HepG2 (cell line): Measurements from ENCODE around the gene LURAP1L. TPM values are rescaled to one million over a fixed set of nuclear protein-coding genes. Genes with fewer than 3 reads are reported as not detected.

Experiments used
- ATAC-seq: fragments of 200-7000 bp; cut with Tn5 transposase; 3 replicates; pipeline ENCODE4 v1.9.1; 2020; ENCODE audit warnings: mild to moderate bottlenecking, moderate library complexity
- BruUV-seq: library from RNA; stranded (reverse); fragments of 400-500 nt; replicated peaks from 2 replicates; lab custom pipeline; 2021; lab: Mats Ljungman, UMichigan
- CTCF ChIA-PET: fragments of 300-600 bp; formaldehyde crosslinking; extraction: SDS; loops from one replicate; lab custom pipeline; 2021; ENCODE audit warnings: low total read pairs, inconsistent platforms, low intra/inter-chr PET ratio; lab: Yijun Ruan, JAX
- POLR2A ChIA-PET: fragments of 350-600 bp; sonication (Branson Sonifier 250); formaldehyde crosslinking; loops from one replicate; lab custom pipeline; 2020; ENCODE audit warnings: antibody characterized with exemption, inconsistent platforms; lab: Yijun Ruan, JAX
- DNase-seq: peaks from one replicate; pipeline ENCODE4 v3.0.0-alpha.2; 2015; ENCODE audit warnings: low spot score
- FAIRE-seq: peaks from 3 replicates; lab custom pipeline; 2011; peaks lifted over from hg19 to GRCh38; lab: Jason Lieb, UNC
- H2AFZ ChIP-seq: one replicate; pipeline ENCODE4 v1.6.1; 2011; ENCODE audit warnings: low read length, inconsistent platforms
- H3K27ac ChIP-seq: fragments of 300-600 bp; 3 replicates; pipeline ENCODE4 v1.8.0; 2011; ENCODE audit warnings: mixed run types, mild to moderate bottlenecking, mixed read lengths, low read length, inconsistent platforms; ENCODE audit not compliant: insufficient read depth; ENCODE audit errors: extremely low read length
- H3K27me3 ChIP-seq, 2 experiments: fragments of 200-600 bp in 1 of 2; 2 replicates in 1 of 2; 3 replicates in 1 of 2; pipeline versions ENCODE4 v1.6.0 to v1.8.0; 2011; ENCODE audit warnings: low read length in 2 of 2, mild to moderate bottlenecking in 2 of 2, moderate library complexity in 2 of 2, inconsistent platforms in 1 of 2; ENCODE audit not compliant: insufficient read depth in 2 of 2, control insufficient read depth in 1 of 2
- H3K36me3 ChIP-seq, 2 experiments: fragments of 200-600 bp in 1 of 2; replicated peaks in 1 of 2; 2 replicates in 1 of 2; 3 replicates in 1 of 2; pipeline versions ENCODE4 v1.5.1 to v1.8.0; 2011; ENCODE audit warnings: low read length in 2 of 2, inconsistent platforms in 1 of 2; ENCODE audit not compliant: insufficient read depth in 2 of 2, control insufficient read depth in 1 of 2
- H3K4me1 ChIP-seq: 2 replicates; pipeline ENCODE4 v1.5.1; 2012; ENCODE audit warnings: low read length, inconsistent platforms; ENCODE audit not compliant: insufficient read depth
- H3K4me2 ChIP-seq: 2 replicates; pipeline ENCODE4 v1.6.0; 2011; ENCODE audit warnings: low read depth, low read length, inconsistent platforms
- H3K4me3 ChIP-seq, 3 experiments: fragments of 200-600 bp in 1 of 3; sonication (generic), shearing (Covaris generic) in 1 of 3; replicated peaks in 1 of 3; 2 replicates each; pipeline ENCODE4 v1.5.1; 2011 to 2016; ENCODE audit warnings: low read length in 3 of 3, inconsistent platforms in 2 of 3, low read depth in 2 of 3, mild to moderate bottlenecking in 2 of 3, control low read depth in 1 of 3, mixed read lengths in 1 of 3; ENCODE audit not compliant: insufficient read depth in 1 of 3
- H3K79me2 ChIP-seq: one replicate; pipeline ENCODE4 v1.6.1; 2011; ENCODE audit warnings: low read length, inconsistent platforms; ENCODE audit not compliant: insufficient read depth
- H3K9ac ChIP-seq: 2 replicates; pipeline ENCODE4 v1.6.0; 2011; ENCODE audit warnings: mild to moderate bottlenecking, low read depth, low read length, inconsistent platforms; ENCODE audit not compliant: insufficient read depth
- H3K9me3 ChIP-seq: 2 replicates; pipeline ENCODE4 v1.5.1; 2012; ENCODE audit warnings: mild to moderate bottlenecking, low read length
- H4K20me1 ChIP-seq: 2 replicates; pipeline ENCODE4 v1.6.0; 2011; ENCODE audit warnings: inconsistent platforms, mild to moderate bottlenecking, low read length, moderate library complexity; ENCODE audit not compliant: insufficient read depth
- CEBPB ChIP-seq: IDR thresholded peaks from 2 replicates; pipeline ENCODE4 v1.6.1; 2011; ENCODE audit warnings: low read depth, low read length, improper control_type of control experiment, borderline replicate concordance
- CHD2 ChIP-seq: IDR thresholded peaks from 2 replicates; pipeline ENCODE4 v1.6.1; 2011; ENCODE audit warnings: low read depth, low read length, improper control_type of control experiment
- CHD4 ChIP-seq: fragments of 200-600 bp; sonication (generic); IDR thresholded peaks from 2 replicates; pipeline ENCODE4 v1.7.0; 2017; ENCODE audit warnings: mild to moderate bottlenecking, low read length, borderline replicate concordance
- DRAP1 ChIP-seq: IDR thresholded peaks from 2 replicates; pipeline ENCODE4 v1.6.1; 2016; ENCODE audit warnings: missing genetic modification reagents, missing compliant biosample characterization
- IKZF5 ChIP-seq: IDR thresholded peaks from 2 replicates; pipeline ENCODE4 v1.6.1; 2018; ENCODE audit warnings: missing genetic modification reagents, mild to moderate bottlenecking, missing compliant biosample characterization
- MAFF ChIP-seq: IDR thresholded peaks from 2 replicates; pipeline ENCODE4 v1.6.1; 2011; ENCODE audit warnings: low read depth, low read length, improper control_type of control experiment
- NBN ChIP-seq: fragments of 450-650 bp; conservative IDR thresholded peaks from 2 replicates; pipeline ENCODE4 v1.6.1; 2017
- PRPF4 ChIP-seq: fragments of 200-400 bp; formaldehyde crosslinking; IDR thresholded peaks from 2 replicates; pipeline ENCODE4 v1.6.1; 2016; ENCODE audit warnings: low read length, low read depth; ENCODE audit not compliant: poor library complexity, severe bottlenecking
- RAD21 ChIP-seq: fragments of 450-650 bp; formaldehyde crosslinking; IDR thresholded peaks from 2 replicates; pipeline ENCODE4 v1.5.0; 2020; ENCODE audit warnings: mild to moderate bottlenecking
- RERE ChIP-seq: IDR thresholded peaks from 2 replicates; pipeline ENCODE4 v1.6.1; 2016; ENCODE audit warnings: low read depth, missing genetic modification reagents, missing compliant biosample characterization
- ZBTB26 ChIP-seq: IDR thresholded peaks from 2 replicates; pipeline ENCODE4 v1.6.1; 2016; ENCODE audit warnings: missing compliant biosample characterization, missing genetic modification reagents, borderline replicate concordance
- ZNF24 ChIP-seq: fragments of 450-650 bp; IDR thresholded peaks from 2 replicates; pipeline ENCODE4 v1.6.1; 2017; ENCODE audit warnings: antibody characterized with exemption, mild to moderate bottlenecking
- ZNF343 ChIP-seq: sonication (generic); formaldehyde crosslinking; IDR thresholded peaks from 2 replicates; pipeline ENCODE4 v1.4.0; 2020; ENCODE audit warnings: mild to moderate bottlenecking, missing genetic modification reagents
- WGBS: methylation state at CpG from one replicate; pipeline ENCODE4 v1.1.6; 2017; ENCODE audit warnings: low lambda C conversion rate; 5-methylcytosine and 5-hydroxymethylcytosine counted together
- in situ Hi-C: cut with HindIII; loops from 2 replicates; pipeline ENCODE4 v1.10.0; 2017; ENCODE audit warnings: low pct_unique_long_range_greater_than_20kb; ENCODE audit not compliant: extremely low pct_ligation_motif_present
- intact Hi-C: fragments of 100-400 bp; cut with micrococcal nuclease; formaldehyde crosslinking; loops from one replicate; pipeline ENCODE4 v1.10.0; 2022; ENCODE audit not compliant: unreplicated experiment
- polyA plus RNA-seq, 8 experiments: library from polyadenylated mRNA; depleted of rRNA in 3 of 8; stranded (reverse) in 7 of 8; unstranded in 1 of 8; fragments of >200 nt; fragmentation: Illumina TruSeq in 4 of 8; extraction: Trizol in 4 of 8; gene quantifications; 2 replicates each; pipeline versions ENCODE4 v1.2.1 to v1.2.3, GENCODE V29; 2011 to 2016; ENCODE audit warnings: low read depth in 4 of 8, missing spikeins in 1 of 8, mixed read lengths in 1 of 8; ENCODE audit not compliant: insufficient read depth in 1 of 8
- total RNA-seq, 5 experiments: library from RNA; depleted of rRNA; stranded (reverse); fragments of >200 nt; fragmentation: Illumina TruSeq; extraction: Trizol; gene quantifications; 2 replicates each; pipeline ENCODE4 v1.2.3, GENCODE V29; 2016; ENCODE audit warnings: low read depth in 1 of 5

The LURAP1L gene
- total and polyA plus RNA-seq, 2 of the 13 experiments (the other 11 are each of a cell fraction or from before 2014, with no cell fraction given), result 6.7 to 16.6 TPM

- Histone ChIP-seq H3K9ac (no peak overlapping the region), H3K4me2 (no peak overlapping the region), H3K4me3 (no peak overlapping the region), H3K4me1 (no peaks in the 10 kb centered on the region), H3K9me3 (0 out of 2 replicates have a peak, but pooled peaks cover 7% of the 10 kb centered on the region), H3K36me3 (no peaks in the 10 kb centered on the region), H3K27me3 (no peaks in the 10 kb centered on the region), H4K20me1 (no peaks in the 10 kb centered on the region), H3K27ac (no peak overlapping the region), H3K79me2 (no peaks in the 10 kb centered on the region), H2AFZ (no peak overlapping the region)
- BruUV-seq, result no TSS peak
- in situ Hi-C loops, result no loop called here
- ChIA-PET CTCF (no interaction called here), POLR2A (no interaction called here)
- ATAC-seq, result no peak
- intact Hi-C loops, result no loop called here
- WGBS, result 3% methylated on average over 3 of the region's 3 CpGs
- no peak for DNase-seq
- FAIRE-seq, result no peak
- no peak for TF ChIP-seq ZNF24
- TF ChIP-seq RERE, result no peak
- no peak for TF ChIP-seq ZBTB26
- no peak for TF ChIP-seq MAFF
- TF ChIP-seq PRPF4, result no peak
- TF ChIP-seq RAD21, result no peak
- TF ChIP-seq ZNF343 (CRISPR knock-in tag), result no peak
- TF ChIP-seq CEBPB, result no peak
- no peak for TF ChIP-seq DRAP1 (CRISPR knock-in tag)
- TF ChIP-seq CHD4, result no peak
- no peak for TF ChIP-seq CHD2
- TF ChIP-seq IKZF5, result no peak
- TF ChIP-seq NBN, result no peak
These were observed 41.8 kb upstream of the LURAP1L start for GRCh38 chr9:12732971-12733370.
